ENCODE results near the gene BBS7. TPM values are rescaled to one million over a fixed set of nuclear protein-coding genes. Genes with fewer than 3 reads are reported as not detected.

BBS7 gene
- total RNA-seq, 1 experiment from 2014 or later, result 26.2 TPM

GRCh38 chr4:121789960-121790829 is 80.1 kb downstream of the BBS7 start:
- Histone ChIP-seq H4K20me1 (ENCODE audit: control insufficient read depth, insufficient read depth, insufficient read length) (no peaks in the 10 kb centered on the region), H3K79me1 (ENCODE audit: insufficient read depth, low read depth, low read length, poor library complexity, severe bottlenecking) (no peaks in the 10 kb centered on the region), H2AFZ (ENCODE audit: low read length) (no peak overlapping the region), H3K27me3 (ENCODE audit: insufficient read depth, low read length) (no peaks in the 10 kb centered on the region), H2BK5ac (ENCODE audit: insufficient read length, low read length) (no peak overlapping the region), H3K4me2 (ENCODE audit: insufficient read depth, insufficient read length, low read length) (no peak overlapping the region), H3K27ac (ENCODE audit: insufficient read length, low read depth, low read length) (no peak overlapping the region), H2BK120ac (ENCODE audit: low read depth, low read length, poor library complexity, severe bottlenecking) (no peak overlapping the region), H2AK5ac (ENCODE audit: insufficient read length, low read length) (no peak overlapping the region), H3K23ac (ENCODE audit: insufficient read length, low read depth, low read length) (no peak overlapping the region), H3K4ac (ENCODE audit: low read depth, low read length) (no peak overlapping the region), H3K23me2 (ENCODE audit: insufficient read length, low read depth, low read length, poor library complexity, severe bottlenecking) (no peaks in the 10 kb centered on the region), H4K8ac (replicated peaks; ENCODE audit: insufficient read length, low read depth, low read length) (no peak overlapping the region), H3K56ac (ENCODE audit: insufficient read length, low read depth, low read length) (no peak overlapping the region), H3K9ac (ENCODE audit: extremely low read depth, insufficient read length, low read length) (no peak overlapping the region), H4K91ac (ENCODE audit: insufficient read length, low read depth, low read length) (no peak overlapping the region), H3K9me3 (ENCODE audit: control insufficient read depth, low read depth, low read length) (no peaks in the 10 kb centered on the region), H3K14ac (ENCODE audit: insufficient read depth, low read length) (no peak overlapping the region), H3K79me2 (ENCODE audit: insufficient read depth, low read length) (no peaks in the 10 kb centered on the region), H4K5ac (ENCODE audit: insufficient read length, low read depth, low read length) (no peak overlapping the region), H2BK12ac (ENCODE audit: insufficient read length, low read depth, low read length) (no peak overlapping the region), H3T11ph (ENCODE audit: low read length) (no peak overlapping the region), H2BK20ac (ENCODE audit: low read depth, low read length, poor library complexity, severe bottlenecking) (no peak overlapping the region), H3K4me1 (ENCODE audit: insufficient read depth, low read length) (peaks cover 7% of the 10 kb centered on the region), H3K18ac (ENCODE audit: insufficient read length, low read depth, low read length) (no peak overlapping the region), H2BK15ac (ENCODE audit: low read depth, low read length) (no peak overlapping the region)
- Mint-ChIP-seq H3K36me3 (ENCODE audit: insufficient read depth in 1 of 3, low read depth in 3 of 3) (no peaks in the 10 kb centered on the region), H3K27me3 (ENCODE audit: low read depth) (no peaks in the 10 kb centered on the region; the same call in none of the 2 replicates), H3K4me3 (no peak overlapping the region), H3K9me3 (no peaks in the 10 kb centered on the region), H3K27ac (no peak overlapping the region), H3K4me1 (peaks cover 24 to 28% of the 10 kb centered on the region in 2 experiments)
- TF ChIP-seq CTCF (conservative IDR thresholded peaks at IDR 0.05), result no peak
- DNase-seq, result no peak
- no CpG with 5 or more reads among the region's 3 CpGs for WGBS (ENCODE audit: extremely low coverage, insufficient read length, low lambda C conversion rate)
